SK-N-SH treated with all-trans-retinoic acid at 6 μM for 48 hours (cell line): Measurements from ENCODE around the gene PDE3A.

ENCODE experiments used
- ATAC-seq: fragments of 200-7000 bp; cut with Tn5 transposase; 3 replicates; pipeline ENCODE4 v1.9.1; 2020; ENCODE audit warnings: mild to moderate bottlenecking, moderate library complexity
- ARNTL ChIP-seq: fragments of 450-650 bp; formaldehyde crosslinking; IDR thresholded peaks from 2 replicates; pipeline ENCODE4 v1.5.0; 2020; ENCODE audit warnings: low read depth, mild to moderate bottlenecking, moderate library complexity, borderline replicate concordance
- BACH2 ChIP-seq: fragments of 250-450 bp; sonication (Bioruptor Pico); IDR thresholded peaks from 2 replicates; pipeline ENCODE4 v1.9.0; 2021; ENCODE audit warnings: mild to moderate bottlenecking, borderline replicate concordance
- CREB5 ChIP-seq: fragments of 250-450 bp; sonication (Bioruptor Pico); IDR thresholded peaks from 2 replicates; pipeline ENCODE4 v1.5.1; 2020; ENCODE audit warnings: low read depth, mild to moderate bottlenecking, moderate library complexity
- ESRRG ChIP-seq: fragments of 250-450 bp; sonication (Bioruptor Pico); IDR thresholded peaks from 2 replicates; pipeline ENCODE4 v1.6.1; 2021; ENCODE audit warnings: mild to moderate bottlenecking
- GLIS3 ChIP-seq: fragments of 250-450 bp; sonication (Bioruptor Pico); IDR thresholded peaks from 2 replicates; pipeline ENCODE4 v1.5.0; 2020; ENCODE audit warnings: mild to moderate bottlenecking, moderate library complexity
- ISL1 ChIP-seq: fragments of 250-450 bp; sonication (Bioruptor Pico); IDR thresholded peaks from 2 replicates; pipeline ENCODE4 v2.1.2; 2022; ENCODE audit warnings: mild to moderate bottlenecking, moderate library complexity
- OSR1 ChIP-seq: fragments of 250-450 bp; sonication (Bioruptor Pico); IDR thresholded peaks from 2 replicates; pipeline ENCODE4 v1.8.0; 2022; ENCODE audit warnings: moderate library complexity, mild to moderate bottlenecking, inconsistent platforms
- PATZ1 ChIP-seq: fragments of 250-450 bp; sonication (Bioruptor Pico); IDR thresholded peaks from 2 replicates; pipeline ENCODE4 v1.8.0; 2020; ENCODE audit warnings: mild to moderate bottlenecking, moderate library complexity, borderline replicate concordance
- PPARA ChIP-seq: fragments of 250-450 bp; sonication (Bioruptor Pico); IDR thresholded peaks from 2 replicates; pipeline ENCODE4 v1.5.0; 2020; ENCODE audit warnings: mild to moderate bottlenecking, borderline replicate concordance
- RARB ChIP-seq: fragments of 250-450 bp; sonication (Bioruptor Pico); IDR thresholded peaks from 2 replicates; pipeline ENCODE4 v1.8.0; 2021; ENCODE audit warnings: mild to moderate bottlenecking, moderate library complexity
- SNAI2 ChIP-seq: fragments of 250-450 bp; sonication (Bioruptor Pico); IDR thresholded peaks from 2 replicates; pipeline ENCODE4 v1.5.0; 2020; ENCODE audit warnings: mild to moderate bottlenecking, moderate library complexity
- TCF4 ChIP-seq: fragments of 250-450 bp; sonication (Bioruptor Pico); IDR thresholded peaks from 2 replicates; pipeline ENCODE4 v1.8.0; 2021; ENCODE audit warnings: mild to moderate bottlenecking, moderate library complexity, borderline replicate concordance
- TOX ChIP-seq: fragments of 250-450 bp; sonication (Bioruptor Pico); IDR thresholded peaks from 2 replicates; pipeline ENCODE4 v1.8.0; 2021; ENCODE audit warnings: mild to moderate bottlenecking, moderate library complexity, borderline replicate concordance
- TSHZ2 ChIP-seq: fragments of 250-450 bp; sonication (Bioruptor Pico); IDR thresholded peaks from 2 replicates; pipeline ENCODE4 v1.5.0; 2020; ENCODE audit warnings: mild to moderate bottlenecking, moderate library complexity
- ZC3H10 ChIP-seq: fragments of 250-450 bp; sonication (Bioruptor Pico); IDR thresholded peaks from 2 replicates; pipeline ENCODE4 v1.5.1; 2021; ENCODE audit warnings: mild to moderate bottlenecking, moderate library complexity
- ZFP3 ChIP-seq: fragments of 250-450 bp; sonication (Bioruptor Pico); IDR thresholded peaks from 2 replicates; pipeline ENCODE4 v1.5.0; 2020; ENCODE audit warnings: mild to moderate bottlenecking, moderate library complexity
- ZNF565 ChIP-seq: fragments of 450-650 bp; formaldehyde crosslinking; conservative IDR thresholded peaks from 2 replicates; pipeline ENCODE4 v1.5.0; 2020; ENCODE audit warnings: low read depth, mild to moderate bottlenecking, moderate library complexity
- ZNF70 ChIP-seq: fragments of 450-650 bp; formaldehyde crosslinking; IDR thresholded peaks from 2 replicates; pipeline ENCODE4 v1.5.0; 2020; ENCODE audit warnings: mild to moderate bottlenecking, moderate library complexity
- ZNF8 ChIP-seq: fragments of 450-650 bp; formaldehyde crosslinking; IDR thresholded peaks from 2 replicates; pipeline ENCODE4 v1.5.0; 2020; ENCODE audit warnings: mild to moderate bottlenecking, moderate library complexity
- TF ChIP-seq, protein P1 (sequence below): fragments of 250-450 bp; sonication (Bioruptor Pico); IDR thresholded peaks from 2 replicates; pipeline ENCODE4 v1.5.1; 2021; ENCODE audit warnings: mild to moderate bottlenecking, moderate library complexity

Gene PDE3A

GRCh38 chr12:20477255-20477654, 108.9 kb downstream of the PDE3A start (continued):
- no peak for TF ChIP-seq PATZ1

- TF ChIP-seq TCF4 (no peak), ZC3H10 (CRISPR knock-in tag) (no peak), RARB (CRISPR knock-in tag) (no peak), CREB5 (CRISPR knock-in tag) (no peak), PPARA (CRISPR knock-in tag) (no peak), ZNF565 (no peak), ZNF70 (CRISPR knock-in tag) (no peak), GLIS3 (CRISPR knock-in tag) (no peak), OSR1 (CRISPR knock-in tag) (no peak), TSHZ2 (CRISPR knock-in tag) (no peak), SNAI2 (CRISPR knock-in tag) (no peak), ZNF8 (no peak), TOX (CRISPR knock-in tag) (no peak), BACH2 (CRISPR knock-in tag) (no peak)
- TF ChIP-seq, protein P1, sequence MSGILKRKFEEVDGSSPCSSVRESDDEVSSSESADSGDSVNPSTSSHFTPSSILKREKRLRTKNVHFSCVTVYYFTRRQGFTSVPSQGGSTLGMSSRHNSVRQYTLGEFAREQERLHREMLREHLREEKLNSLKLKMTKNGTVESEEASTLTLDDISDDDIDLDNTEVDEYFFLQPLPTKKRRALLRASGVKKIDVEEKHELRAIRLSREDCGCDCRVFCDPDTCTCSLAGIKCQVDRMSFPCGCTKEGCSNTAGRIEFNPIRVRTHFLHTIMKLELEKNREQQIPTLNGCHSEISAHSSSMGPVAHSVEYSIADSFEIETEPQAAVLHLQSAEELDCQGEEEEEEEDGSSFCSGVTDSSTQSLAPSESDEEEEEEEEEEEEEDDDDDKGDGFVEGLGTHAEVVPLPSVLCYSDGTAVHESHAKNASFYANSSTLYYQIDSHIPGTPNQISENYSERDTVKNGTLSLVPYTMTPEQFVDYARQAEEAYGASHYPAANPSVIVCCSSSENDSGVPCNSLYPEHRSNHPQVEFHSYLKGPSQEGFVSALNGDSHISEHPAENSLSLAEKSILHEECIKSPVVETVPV: no peak
- no peak for ATAC-seq
Observed at GRCh38 chr12:20477672-20478071, 109.3 kb downstream of the PDE3A start.

GRCh38 chr12:20482491-20483054, 114.2 kb downstream of the PDE3A start:
- no peak for ATAC-seq
- TF ChIP-seq TOX (CRISPR knock-in tag): no peak
- TF ChIP-seq ESRRG (CRISPR knock-in tag): no peak
- no peak for TF ChIP-seq ISL1
- no peak for TF ChIP-seq ZNF565
- TF ChIP-seq GLIS3 (CRISPR knock-in tag): no peak
- TF ChIP-seq PPARA (CRISPR knock-in tag): no peak
- no peak for TF ChIP-seq BACH2 (CRISPR knock-in tag)
- no peak for TF ChIP-seq ARNTL (CRISPR knock-in tag)
- no peak for TF ChIP-seq SNAI2 (CRISPR knock-in tag)
- TF ChIP-seq ZFP3 (CRISPR knock-in tag): no peak
- TF ChIP-seq TCF4: no peak
- no peak for TF ChIP-seq RARB (CRISPR knock-in tag)
- no peak for TF ChIP-seq PATZ1
- TF ChIP-seq ZNF8: no peak
- no peak for TF ChIP-seq ZNF70 (CRISPR knock-in tag)

- ATAC-seq: peak; percentile 56
Observed at GRCh38 chr12:20483776-20484175, 115.4 kb downstream of the PDE3A start.

More at GRCh38 chr12:20483776-20484175, 115.4 kb downstream of the PDE3A start:
- TF ChIP-seq GLIS3 (CRISPR knock-in tag) (no peak), ZC3H10 (CRISPR knock-in tag) (no peak), TCF4 (no peak), SNAI2 (CRISPR knock-in tag) (no peak), TSHZ2 (CRISPR knock-in tag) (no peak), BACH2 (CRISPR knock-in tag) (no peak), ESRRG (CRISPR knock-in tag) (no peak)
